ENCODE data around the gene ASIC4. TPM values are rescaled to one million over a fixed set of nuclear protein-coding genes. Genes with fewer than 3 reads are reported as not detected.

ASIC4 gene
- total and polyA plus RNA-seq, 2 of the 13 experiments (the other 11 are each of a cell fraction or from before 2014, with no cell fraction given), result 0.03 TPM; not detected in 1

GRCh38 chr2:219496247-219496824, 17.9 kb upstream of the ASIC4 start:
- POLR2A ChIA-PET, result interaction anchor here (1.0 to 3.0 kb wide), 2 partner anchors 32 to 33 kb away, joined by 3 to 21 read pairs; no protein-coding TSS in a partner anchor
- CTCF ChIA-PET (ENCODE audit: low intra/inter-chr PET ratio, low total read pairs), result interaction anchor here (1.7 to 4.5 kb wide), 3 partner anchors 14 to 34 kb away, joined by 7 to 53 read pairs (median 26); no protein-coding TSS in a partner anchor
- ATAC-seq (no peak), FAIRE-seq (no peak), DNase-seq (ENCODE audit: low spot score) (no peak)
- Histone ChIP-seq H3K27me3 (ENCODE audit: control insufficient read depth in 1 of 2, insufficient read depth in 2 of 2, low read length in 2 of 2) (peaks cover 19 to 62% of the 10 kb centered on the region in 2 experiments; a peak in 4 of 5 replicates), H2AFZ (ENCODE audit: low read length) (no peak overlapping the region), H3K79me2 (ENCODE audit: insufficient read depth, low read length) (peaks cover 12% of the 10 kb centered on the region), H3K4me3 (replicated peaks in 1 of 3; ENCODE audit: insufficient read depth in 1 of 3, low read depth in 2 of 3, low read length in 3 of 3) (no peak overlapping the region; a peak in 1 of 6 replicates), H3K4me2 (ENCODE audit: low read depth, low read length) (peak overlapping the region; percentile 97; the same call in 1 of the 2 replicates), H3K9ac (ENCODE audit: insufficient read depth, low read depth, low read length) (no peak overlapping the region), H3K4me1 (ENCODE audit: insufficient read depth, low read length) (peaks cover 51% of the 10 kb centered on the region), H3K9me3 (ENCODE audit: low read length) (no peaks in the 10 kb centered on the region), H4K20me1 (ENCODE audit: insufficient read depth, low read length) (no peaks in the 10 kb centered on the region), H3K27ac (ENCODE audit: extremely low read length, insufficient read depth, low read length) (no peak overlapping the region), H3K36me3 (replicated peaks in 1 of 2; ENCODE audit: control insufficient read depth in 1 of 2, insufficient read depth in 2 of 2, low read length in 2 of 2) (no peaks in the 10 kb centered on the region)
- in situ Hi-C loops (cut with HindIII; ENCODE audit: extremely low pct_ligation_motif_present, low pct_unique_long_range_greater_than_20kb), result no loop called here
- BruUV-seq (replicated peaks), result no TSS peak
- TF ChIP-seq NRL (CRISPR knock-in tag; IDR thresholded peaks at IDR 0.05; ENCODE audit: borderline replicate concordance), result 0 out of 2 replicates have a peak, but pooled peaks have one; percentile 22
- TF ChIP-seq, protein P1, sequence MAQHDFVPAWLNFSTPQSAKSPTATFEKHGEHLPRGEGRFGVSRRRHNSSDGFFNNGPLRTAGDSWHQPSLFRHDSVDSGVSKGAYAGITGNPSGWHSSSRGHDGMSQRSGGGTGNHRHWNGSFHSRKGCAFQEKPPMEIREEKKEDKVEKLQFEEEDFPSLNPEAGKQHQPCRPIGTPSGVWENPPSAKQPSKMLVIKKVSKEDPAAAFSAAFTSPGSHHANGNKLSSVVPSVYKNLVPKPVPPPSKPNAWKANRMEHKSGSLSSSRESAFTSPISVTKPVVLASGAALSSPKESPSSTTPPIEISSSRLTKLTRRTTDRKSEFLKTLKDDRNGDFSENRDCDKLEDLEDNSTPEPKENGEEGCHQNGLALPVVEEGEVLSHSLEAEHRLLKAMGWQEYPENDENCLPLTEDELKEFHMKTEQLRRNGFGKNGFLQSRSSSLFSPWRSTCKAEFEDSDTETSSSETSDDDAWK (CRISPR knock-in tag; IDR thresholded peaks at IDR 0.05), result no peak
- TF ChIP-seq ZNF572 (CRISPR knock-in tag; IDR thresholded peaks at IDR 0.05), result no peak
- no peak for TF ChIP-seq NBN (conservative IDR thresholded peaks at IDR 0.05)
- TF ChIP-seq PLRG1 (conservative IDR thresholded peaks at IDR 0.05), result no peak
- TF ChIP-seq, protein P2, sequence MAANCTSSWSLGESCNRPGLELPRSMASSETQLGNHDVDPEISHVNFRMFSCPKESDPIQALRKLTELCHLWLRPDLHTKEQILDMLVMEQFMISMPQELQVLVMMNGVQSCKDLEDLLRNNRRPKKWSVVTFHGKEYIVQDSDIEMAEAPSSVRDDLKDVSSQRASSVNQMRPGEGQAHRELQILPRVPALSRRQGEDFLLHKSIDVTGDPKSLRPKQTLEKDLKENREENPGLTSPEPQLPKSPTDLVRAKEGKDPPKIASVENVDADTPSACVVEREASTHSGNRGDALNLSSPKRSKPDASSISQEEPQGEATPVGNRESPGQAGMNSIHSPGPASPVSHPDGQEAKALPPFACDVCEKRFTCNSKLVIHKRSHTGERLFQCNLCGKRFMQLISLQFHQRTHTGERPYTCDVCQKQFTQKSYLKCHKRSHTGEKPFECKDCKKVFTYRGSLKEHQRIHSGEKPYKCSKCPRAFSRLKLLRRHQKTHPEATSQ (CRISPR knock-in tag; IDR thresholded peaks at IDR 0.05; ENCODE audit: borderline replicate concordance), result no peak
- TF ChIP-seq SNRNP70 (IDR thresholded peaks at IDR 0.05; ENCODE audit: low read depth, low read length), result no peak
- TF ChIP-seq ZFP37 (CRISPR knock-in tag; IDR thresholded peaks at IDR 0.05; ENCODE audit: borderline replicate concordance), result no peak
- 0 out of 2 replicates have a peak, but pooled peaks have one; percentile 12 for TF ChIP-seq ZNF280B (CRISPR knock-in tag; IDR thresholded peaks at IDR 0.05; ENCODE audit: borderline replicate concordance)
- TF ChIP-seq ZNF891 (CRISPR knock-in tag; IDR thresholded peaks at IDR 0.05), result 0 out of 2 replicates have a peak, but pooled peaks have one; percentile 48
- no peak for TF ChIP-seq ARID3A (IDR thresholded peaks at IDR 0.05; ENCODE audit: low read depth, low read length)
- no peak for TF ChIP-seq ZNF101 (CRISPR knock-in tag; IDR thresholded peaks at IDR 0.05; ENCODE audit: borderline replicate concordance, low read depth)
- WGBS (ENCODE audit: low lambda C conversion rate), result 47% methylated on average over 11 of the region's 20 CpGs
- intact Hi-C loops (cut with micrococcal nuclease; ENCODE audit: unreplicated experiment), result loop anchor here (5.0 kb wide), 2 partner anchors 101 to 109 kb away; partner anchors contain the start of genes DNPEP and STK11IP

All from HepG2 (cell line).